Measurements from ENCODE around the gene EIF1AX. TPM values are rescaled to one million over a fixed set of nuclear protein-coding genes. Genes with fewer than 3 reads are reported as not detected.
A peak's percentile ranks its signal among the peaks of the same experiment; 100 is the strongest.

EIF1AX gene, protein sequence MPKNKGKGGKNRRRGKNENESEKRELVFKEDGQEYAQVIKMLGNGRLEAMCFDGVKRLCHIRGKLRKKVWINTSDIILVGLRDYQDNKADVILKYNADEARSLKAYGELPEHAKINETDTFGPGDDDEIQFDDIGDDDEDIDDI
- total RNA-seq (26.6 and 30.6 TPM in 2 replicates), polyA plus RNA-seq (56.9 TPM in 2 replicates)

DNA sequence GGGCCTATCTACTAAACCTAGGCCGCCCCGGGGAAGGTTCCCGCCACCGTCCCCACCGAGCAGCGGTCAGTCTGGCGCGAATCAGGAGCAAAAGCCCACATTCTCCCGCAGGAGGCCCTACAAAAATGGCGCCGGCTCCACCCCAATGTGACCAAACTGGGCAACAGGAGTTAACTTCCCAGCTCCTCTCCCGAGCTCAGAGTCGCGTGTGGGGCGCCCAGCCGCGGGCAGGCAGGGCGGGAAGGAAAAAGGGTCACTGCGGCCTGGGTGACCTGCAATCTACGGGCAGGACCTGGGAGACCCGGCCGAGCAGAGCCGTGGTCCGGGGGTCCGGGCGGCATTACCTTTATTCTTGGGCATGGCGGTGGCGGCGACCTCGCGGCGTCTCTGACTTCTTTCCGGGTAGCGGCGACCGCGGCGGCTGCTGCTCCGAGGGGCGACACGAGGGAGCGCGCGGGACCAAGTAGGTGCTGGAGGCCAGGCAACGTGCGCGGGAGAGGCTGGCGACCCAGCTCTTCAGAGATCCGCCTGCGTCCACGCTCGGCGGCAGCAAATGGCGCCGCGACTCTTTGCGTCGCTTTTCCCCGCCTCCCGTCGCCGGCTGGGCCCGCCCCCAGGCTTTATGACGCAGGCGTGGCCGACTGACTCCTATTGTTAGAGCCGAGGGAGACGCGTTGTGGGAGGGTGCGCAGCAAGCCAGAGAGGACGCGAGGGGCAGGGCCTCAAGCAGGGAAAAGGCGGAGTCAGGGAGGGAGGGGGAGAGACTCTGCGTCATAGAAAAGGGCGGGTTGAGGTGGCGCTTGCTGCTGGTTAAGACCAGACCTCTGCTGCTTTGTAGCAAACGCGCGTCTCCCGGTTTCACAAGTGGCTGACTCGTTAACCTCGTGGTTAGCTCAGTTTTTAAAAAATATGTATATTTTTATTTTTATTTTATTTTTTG is at the start of gene EIF1AX:
Gene EIF1AX (minus strand): TSS at position 558 of the 940 bp plus-strand sequence. CDS start 198 bp downstream, at position 360.
- H3K36me3 ChIP-seq, result peaks cover 7% of the 10 kb centered on the region
- peaks cover 6% of the 10 kb centered on the region for H3K4me1 ChIP-seq (ENCODE audit: low read depth)
- peak within 1 kb of the TSS; percentile 64 for H3K4me3 ChIP-seq
- DNase-seq (ENCODE audit: low read depth in 1 of 2, low spot score in 1 of 2), result peak; percentile 95 to 98
- peak within 1 kb of the TSS; percentile 88 for H3K27ac ChIP-seq
- no peaks in the 10 kb centered on the region for H3K9me3 ChIP-seq (ENCODE audit: low read depth)
- TF ChIP-seq, protein P1, sequence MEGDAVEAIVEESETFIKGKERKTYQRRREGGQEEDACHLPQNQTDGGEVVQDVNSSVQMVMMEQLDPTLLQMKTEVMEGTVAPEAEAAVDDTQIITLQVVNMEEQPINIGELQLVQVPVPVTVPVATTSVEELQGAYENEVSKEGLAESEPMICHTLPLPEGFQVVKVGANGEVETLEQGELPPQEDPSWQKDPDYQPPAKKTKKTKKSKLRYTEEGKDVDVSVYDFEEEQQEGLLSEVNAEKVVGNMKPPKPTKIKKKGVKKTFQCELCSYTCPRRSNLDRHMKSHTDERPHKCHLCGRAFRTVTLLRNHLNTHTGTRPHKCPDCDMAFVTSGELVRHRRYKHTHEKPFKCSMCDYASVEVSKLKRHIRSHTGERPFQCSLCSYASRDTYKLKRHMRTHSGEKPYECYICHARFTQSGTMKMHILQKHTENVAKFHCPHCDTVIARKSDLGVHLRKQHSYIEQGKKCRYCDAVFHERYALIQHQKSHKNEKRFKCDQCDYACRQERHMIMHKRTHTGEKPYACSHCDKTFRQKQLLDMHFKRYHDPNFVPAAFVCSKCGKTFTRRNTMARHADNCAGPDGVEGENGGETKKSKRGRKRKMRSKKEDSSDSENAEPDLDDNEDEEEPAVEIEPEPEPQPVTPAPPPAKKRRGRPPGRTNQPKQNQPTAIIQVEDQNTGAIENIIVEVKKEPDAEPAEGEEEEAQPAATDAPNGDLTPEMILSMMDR (IDR thresholded peaks at IDR 0.05; ENCODE audit: low read depth, low read length), result no peak
- no peaks in the 10 kb centered on the region for H3K27me3 ChIP-seq

DNA sequence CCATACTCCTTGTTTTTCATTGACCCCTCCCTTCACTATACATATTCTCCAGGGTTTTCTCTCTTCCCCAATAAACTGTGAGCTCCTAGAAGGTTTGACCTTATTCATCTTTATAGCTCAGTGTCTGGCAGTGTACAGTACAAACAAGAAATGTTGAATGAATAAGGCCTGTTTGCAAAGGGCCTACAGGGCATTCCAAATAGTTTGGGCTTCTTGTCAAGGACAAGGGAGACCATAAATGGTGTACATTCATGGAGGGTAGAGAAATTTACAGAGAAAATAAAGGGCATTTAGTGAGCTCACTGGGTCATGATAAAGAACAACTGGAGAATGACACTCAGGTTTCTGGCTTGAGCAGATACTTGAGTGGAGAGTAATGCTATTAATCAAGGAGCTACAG is 47.5 kb upstream of the EIF1AX start:
- Histone ChIP-seq H3K36me3 (no peaks in the 10 kb centered on the region), H3K4me3 (no peak overlapping the region), H3K27me3 (no peaks in the 10 kb centered on the region), H3K4me1 (ENCODE audit: low read depth) (no peaks in the 10 kb centered on the region), H3K9me3 (ENCODE audit: low read depth) (no peaks in the 10 kb centered on the region), H3K27ac (no peak overlapping the region)
- TF ChIP-seq, protein P1 (IDR thresholded peaks at IDR 0.05; ENCODE audit: low read depth, low read length), result no peak
- DNase-seq (ENCODE audit: low read depth in 1 of 2, low spot score in 1 of 2), result no peak

DNA sequence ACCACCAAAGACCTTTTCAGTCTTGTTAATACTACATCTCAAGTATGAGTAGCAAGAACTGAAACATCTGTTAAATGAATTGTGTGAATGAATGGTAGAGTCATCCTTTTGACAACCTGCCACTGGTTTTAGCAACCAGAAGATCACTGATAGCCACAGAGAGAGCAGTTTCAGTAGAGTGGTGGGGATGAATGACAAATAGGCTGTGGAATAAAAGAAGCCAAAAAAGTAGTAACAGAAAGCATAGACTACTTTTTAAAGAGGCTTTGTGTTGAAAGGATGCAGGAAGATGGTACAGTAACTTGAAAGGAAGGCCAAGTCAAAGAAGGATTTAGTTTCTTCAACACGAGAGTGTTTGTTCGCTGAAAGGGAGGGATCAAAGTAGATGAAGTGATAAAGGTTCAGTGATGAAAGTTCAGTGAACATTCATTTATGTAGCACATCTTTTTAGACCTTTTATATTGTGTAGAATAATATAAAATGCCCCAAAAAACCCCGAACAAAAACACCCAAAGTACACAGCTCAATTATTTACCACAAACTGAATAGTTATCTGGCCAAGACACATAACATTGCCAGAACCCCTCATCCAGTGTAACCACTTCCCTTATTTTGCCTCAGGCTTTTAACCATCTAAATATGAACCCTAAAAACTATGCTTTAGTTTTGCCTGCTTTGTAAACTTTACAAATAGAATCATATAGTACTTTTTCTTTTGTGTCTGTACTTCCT is 40.1 kb upstream of the EIF1AX start:
- H3K4me1 ChIP-seq (ENCODE audit: low read depth), result no peaks in the 10 kb centered on the region
- H3K27me3 ChIP-seq, result no peaks in the 10 kb centered on the region
- no peaks in the 10 kb centered on the region for H3K36me3 ChIP-seq

DNA sequence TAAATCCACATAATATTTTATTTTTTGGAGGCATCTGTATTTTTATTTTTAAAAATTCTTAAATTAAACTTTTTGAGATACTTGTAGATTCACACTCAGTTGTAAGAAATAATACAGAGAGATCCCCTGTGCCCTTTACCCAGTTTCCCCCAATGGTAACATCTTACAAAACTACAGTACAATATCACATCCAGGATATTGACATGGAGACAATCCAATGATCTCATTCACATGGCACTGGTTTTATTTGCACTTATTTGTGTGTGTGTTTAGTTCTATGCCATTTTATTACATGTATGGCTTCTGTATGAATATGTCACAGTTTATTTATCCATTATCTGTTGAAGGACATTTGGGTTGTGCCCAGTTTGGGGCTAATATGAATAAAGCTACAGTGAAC is 35.5 kb upstream of the EIF1AX start:
- Histone ChIP-seq H3K27me3 (no peaks in the 10 kb centered on the region), H3K36me3 (no peaks in the 10 kb centered on the region), H3K27ac (no peak overlapping the region), H3K9me3 (ENCODE audit: low read depth) (no peaks in the 10 kb centered on the region), H3K4me3 (no peak overlapping the region), H3K4me1 (ENCODE audit: low read depth) (peaks cover 7% of the 10 kb centered on the region)
- DNase-seq (ENCODE audit: low read depth in 1 of 2, low spot score in 1 of 2), result no peak
- TF ChIP-seq, protein P1 (IDR thresholded peaks at IDR 0.05; ENCODE audit: low read depth, low read length), result no peak

More for the DNA sequence above, 40.1 kb upstream of the EIF1AX start:
- Histone ChIP-seq H3K27ac (no peak overlapping the region), H3K4me3 (no peak overlapping the region), H3K9me3 (ENCODE audit: low read depth) (no peaks in the 10 kb centered on the region)
- TF ChIP-seq, protein P1 (IDR thresholded peaks at IDR 0.05; ENCODE audit: low read depth, low read length), result no peak
- no peak for DNase-seq (ENCODE audit: low read depth in 1 of 2, low spot score in 1 of 2)

DNA sequence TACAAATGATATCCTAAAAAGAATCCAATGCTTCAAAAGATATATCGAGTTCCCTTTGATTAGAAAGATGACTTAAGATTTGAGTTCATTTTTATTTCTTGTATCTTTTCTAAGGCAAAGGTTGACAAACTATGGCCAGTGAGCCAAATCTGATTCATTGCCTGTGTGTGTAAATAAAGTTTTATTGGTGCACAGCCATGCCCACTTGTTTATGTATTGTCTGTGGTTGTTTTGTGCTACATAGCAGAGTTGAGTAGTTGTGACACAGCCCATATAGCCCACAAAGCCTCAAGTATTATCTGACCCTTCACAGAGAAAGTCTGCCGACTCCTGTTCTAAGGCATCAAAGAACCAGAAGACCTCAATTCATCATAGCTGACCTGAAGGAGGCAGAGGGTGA is 32.2 kb upstream of the EIF1AX start:
- TF ChIP-seq, protein P1 (IDR thresholded peaks at IDR 0.05; ENCODE audit: low read depth, low read length), result no peak
- Histone ChIP-seq H3K36me3 (no peaks in the 10 kb centered on the region), H3K9me3 (ENCODE audit: low read depth) (no peaks in the 10 kb centered on the region), H3K4me1 (ENCODE audit: low read depth) (peaks cover 8% of the 10 kb centered on the region), H3K27me3 (no peaks in the 10 kb centered on the region), H3K27ac (no peak overlapping the region), H3K4me3 (no peak overlapping the region)
- no peak for DNase-seq (ENCODE audit: low read depth in 1 of 2, low spot score in 1 of 2)
